NCI-H2081 (cell line): ENCODE data around the gene LONRF3.
A peak's percentile ranks its signal among the peaks of the same experiment; 100 is the strongest.

Source experiments
- DNase-seq, 2 experiments: peaks; one replicate each; lab custom pipeline; 2025; lab: John Stamatoyannopoulos, UW

Gene LONRF3

GRCh38 chrX:118974088-118974907 is at the start of gene LONRF3:
Gene LONRF3 (plus strand): TSS chrX:118974618. CDS start chrX:118974781, 163 bp downstream.
- DNase-seq = peak; percentile 43 to 63

GRCh38 chrX:118928151-118928550 is 46.3 kb upstream of the LONRF3 start:
- DNase-seq = no peak

GRCh38 chrX:118935352-118935751 is 39.1 kb upstream of the LONRF3 start:
- no peak for DNase-seq

- no peak for DNase-seq
Observed at GRCh38 chrX:118941147-118941546, 33.3 kb upstream of the LONRF3 start.

- no peak for DNase-seq
Observed at GRCh38 chrX:118943102-118943501, 31.3 kb upstream of the LONRF3 start.

GRCh38 chrX:118945921-118946320 is 28.5 kb upstream of the LONRF3 start:
- DNase-seq = no peak

- DNase-seq = no peak
Observed at GRCh38 chrX:118948270-118948669, 26.1 kb upstream of the LONRF3 start.

- DNase-seq = no peak
Observed at GRCh38 chrX:118961866-118962560, 12.4 kb upstream of the LONRF3 start.

GRCh38 chrX:118963159-118963558 is 11.3 kb upstream of the LONRF3 start:
- no peak for DNase-seq

GRCh38 chrX:118964252-118964651 is 10.2 kb upstream of the LONRF3 start:
- DNase-seq = no peak

GRCh38 chrX:118965395-118965794 is 9.0 kb upstream of the LONRF3 start:
- no peak for DNase-seq

GRCh38 chrX:118968031-118968430 is 6.4 kb upstream of the LONRF3 start:
- DNase-seq = no peak

- peak; percentile 25 to 82 for DNase-seq
Observed at GRCh38 chrX:118971552-118971951, 2.9 kb upstream of the LONRF3 start.

GRCh38 chrX:118973389-118974087 is 880 bp upstream of the LONRF3 start:
- DNase-seq = no peak

- DNase-seq = peak; percentile 54 to 78
Observed at GRCh38 chrX:118974908-118975671, 672 bp downstream of the LONRF3 start.

GRCh38 chrX:118975831-118976598 is 1.6 kb downstream of the LONRF3 start:
- peak; percentile 42 to 76 for DNase-seq

- peak; percentile 60 to 73 for DNase-seq
Observed at GRCh38 chrX:118976599-118977340, 2.4 kb downstream of the LONRF3 start.

- DNase-seq = no peak
Observed at GRCh38 chrX:118977424-118977823, 3.0 kb downstream of the LONRF3 start.

- DNase-seq = no peak
Observed at GRCh38 chrX:118978451-118978850, 4.0 kb downstream of the LONRF3 start.

GRCh38 chrX:118980761-118981160 is 6.3 kb downstream of the LONRF3 start:
- DNase-seq = no peak
